Endometrial microvascular endothelial cells (primary cell): Measurements from ENCODE around the gene CAPN14. TPM values are rescaled to one million over a fixed set of nuclear protein-coding genes. Genes with fewer than 3 reads are reported as not detected.

ENCODE experiments used
- in situ Hi-C: cut with HindIII; loops from 2 replicates; pipeline ENCODE4 v1.10.0; 2017; ENCODE audit warnings: low sequenced_read_pairs, low pct_unique_long_range_greater_than_20kb; ENCODE audit errors: inconsistent ontology term
- total RNA-seq: library from RNA; depleted of rRNA; stranded (reverse); fragments of >200 nt; gene quantifications from one replicate; pipeline ENCODE4 v1.2.3, GENCODE V29; 2015; ENCODE audit errors: inconsistent ontology term

Gene CAPN14
- total RNA-seq, 1 donor from 2014 or later = not detected

- in situ Hi-C loops = no loop called here
Measured at GRCh38 chr2:31244101-31244500, 26.8 kb upstream of the CAPN14 start.

- in situ Hi-C loops = no loop called here
Measured at GRCh38 chr2:31243053-31243452, 25.7 kb upstream of the CAPN14 start.

GRCh38 chr2:31241625-31242270, 24.4 kb upstream of the CAPN14 start:
- in situ Hi-C loops = no loop called here

GRCh38 chr2:31240381-31241365, 23.4 kb upstream of the CAPN14 start:
- in situ Hi-C loops = no loop called here

GRCh38 chr2:31239593-31240177, 22.4 kb upstream of the CAPN14 start:
- in situ Hi-C loops = no loop called here

GRCh38 chr2:31238906-31239592, 21.7 kb upstream of the CAPN14 start:
- in situ Hi-C loops = no loop called here

- in situ Hi-C loops = no loop called here
Measured at GRCh38 chr2:31238126-31238905, 21.0 kb upstream of the CAPN14 start.

- in situ Hi-C loops = no loop called here
Measured at GRCh38 chr2:31237348-31238017, 20.2 kb upstream of the CAPN14 start.

- in situ Hi-C loops = no loop called here
Measured at GRCh38 chr2:31236433-31237205, 19.3 kb upstream of the CAPN14 start.

GRCh38 chr2:31235504-31235902, 18.2 kb upstream of the CAPN14 start:
- in situ Hi-C loops = no loop called here

- in situ Hi-C loops = no loop called here
Measured at GRCh38 chr2:31234683-31235503, 17.6 kb upstream of the CAPN14 start.

GRCh38 chr2:31233741-31234682, 16.7 kb upstream of the CAPN14 start, which contains the start of gene EHD3:
Gene EHD3 (plus strand): TSS chr2:31234152. CDS start chr2:31234622, 470 bp downstream.
- in situ Hi-C loops = no loop called here

- in situ Hi-C loops = no loop called here
Measured at GRCh38 chr2:31233231-31233630, 15.9 kb upstream of the CAPN14 start.

GRCh38 chr2:31232586-31232985, 15.3 kb upstream of the CAPN14 start:
- in situ Hi-C loops = no loop called here

- in situ Hi-C loops = no loop called here
Measured at GRCh38 chr2:31231571-31232302, 14.4 kb upstream of the CAPN14 start.
